Glomerular visceral epithelial cell (primary cell): Measurements from ENCODE around the gene WDSUB1.

Experiments used
- DNase-seq: peaks from one replicate; pipeline ENCODE4 v3.0.0-alpha.2; 2016; ENCODE audit errors: extremely low spot score

WDSUB1 gene

GRCh38 chr2:159225025-159226016 lies 61.2 kb downstream of the WDSUB1 start:
- DNase-seq, result no peak

DNA sequence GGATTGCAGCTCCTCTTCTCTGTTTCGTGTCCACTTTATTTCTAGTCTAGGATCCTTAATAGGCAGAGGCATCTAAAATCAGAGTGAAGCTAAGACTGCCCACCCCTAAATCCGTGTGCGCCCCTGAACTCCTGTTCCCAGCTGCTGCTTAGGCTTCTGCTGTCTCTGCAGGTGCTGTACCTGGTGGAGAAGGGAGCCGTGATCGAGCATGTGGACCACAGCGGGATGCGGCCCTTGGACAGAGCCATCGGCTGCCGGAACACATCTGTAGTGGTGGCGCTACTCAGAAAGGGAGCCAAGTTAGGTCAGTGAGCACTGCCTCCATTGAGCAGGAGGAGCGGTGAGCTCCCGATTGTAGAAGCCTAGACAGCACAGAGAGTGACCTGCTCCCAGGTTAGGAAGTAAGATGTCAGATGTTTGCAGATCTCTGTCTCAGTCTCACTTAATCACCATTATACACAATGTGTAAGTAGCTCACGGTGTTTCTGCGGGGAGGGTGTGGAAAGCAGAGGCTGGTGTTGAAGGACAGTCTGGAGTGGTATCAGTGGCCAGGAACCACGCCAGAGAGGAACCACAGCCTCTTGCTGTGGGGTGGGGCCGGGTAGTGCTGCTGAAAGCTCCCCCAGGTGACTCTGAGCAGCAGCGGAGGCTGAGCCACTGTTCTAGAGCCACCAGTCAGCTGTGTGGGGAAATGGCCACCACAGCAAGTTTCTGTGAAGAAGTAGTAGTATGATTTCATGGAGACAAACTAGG lies 62.3 kb downstream of the WDSUB1 start:
- DNase-seq, result no peak

- DNase-seq, result no peak
These were observed 67.0 kb downstream of the WDSUB1 start for GRCh38 chr2:159219394-159219998.

GRCh38 chr2:159218389-159218788 lies 68.1 kb downstream of the WDSUB1 start:
- DNase-seq, result no peak

GRCh38 chr2:159217676-159218075 lies 68.8 kb downstream of the WDSUB1 start:
- no peak for DNase-seq

DNA sequence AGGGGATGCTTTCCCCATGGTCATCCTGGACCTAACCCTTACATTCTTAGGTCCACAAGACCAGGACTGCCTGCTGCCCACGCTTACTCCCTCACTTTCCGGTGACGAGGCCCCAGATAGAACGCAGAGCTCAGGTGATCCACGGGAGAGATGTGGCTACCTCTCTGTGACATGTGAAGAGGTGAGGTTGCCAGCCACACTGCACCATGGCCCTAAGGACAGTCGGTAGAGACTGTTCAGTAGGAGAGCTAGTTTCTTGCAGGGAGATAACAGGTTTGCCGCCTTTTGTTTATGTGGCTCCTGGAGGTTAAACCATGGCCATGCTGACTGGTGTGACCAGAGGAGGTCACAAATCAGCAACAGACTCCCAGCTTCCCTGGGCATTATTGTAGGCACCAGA lies 71.4 kb downstream of the WDSUB1 start:
- DNase-seq, result no peak

- no peak for DNase-seq
These were observed 72.1 kb downstream of the WDSUB1 start for GRCh38 chr2:159214325-159214865.

GRCh38 chr2:159213296-159213695 lies 73.2 kb downstream of the WDSUB1 start:
- no peak for DNase-seq

- DNase-seq, result no peak
These were observed 74.8 kb downstream of the WDSUB1 start for GRCh38 chr2:159211447-159212396.

DNA sequence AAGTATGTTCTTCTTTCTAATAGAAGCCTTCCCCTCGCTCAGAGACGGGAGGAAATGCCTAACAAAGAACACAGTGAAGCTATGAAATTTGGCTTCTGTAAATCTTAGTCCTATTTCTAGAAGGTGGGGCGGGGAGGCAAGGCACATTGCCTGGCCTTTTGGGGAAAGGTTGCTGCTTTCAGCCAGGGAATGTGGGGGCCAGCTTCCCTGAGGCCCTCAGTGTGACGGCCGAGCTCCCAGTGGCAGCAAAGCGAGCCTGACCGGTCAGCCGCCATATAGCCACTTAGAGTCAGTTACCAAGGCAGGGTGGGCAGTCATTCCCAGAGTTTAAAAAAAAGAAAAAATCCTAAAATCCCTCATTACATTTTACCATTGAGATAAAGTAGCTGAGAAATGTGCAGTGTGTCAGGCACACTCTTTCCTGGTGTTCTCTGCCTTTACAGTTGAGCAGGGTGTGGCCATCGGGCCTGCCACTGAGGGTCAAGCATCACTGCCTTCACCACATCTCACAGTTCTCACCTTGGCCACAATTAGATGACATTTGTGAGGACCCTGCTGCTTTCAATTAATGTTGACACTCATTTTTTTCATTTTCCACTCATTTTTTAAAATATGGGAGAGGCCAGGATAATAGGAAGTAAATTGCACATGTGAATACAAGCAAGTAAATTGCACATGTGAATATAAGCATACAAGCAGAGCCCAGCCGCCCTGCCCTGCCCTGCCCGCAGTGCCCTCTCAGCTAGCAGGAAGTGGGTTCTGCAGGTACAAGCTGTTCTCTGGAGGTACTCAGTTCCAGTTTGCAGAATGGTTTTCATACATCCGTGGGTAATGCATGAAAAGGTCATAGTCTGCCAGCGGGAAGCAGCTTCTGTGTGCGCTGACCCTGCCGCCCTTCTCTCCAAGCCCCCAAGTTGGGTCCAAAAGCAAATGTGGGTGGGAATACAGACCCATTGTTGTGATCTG lies 76.9 kb downstream of the WDSUB1 start:
- no peak for DNase-seq

DNA sequence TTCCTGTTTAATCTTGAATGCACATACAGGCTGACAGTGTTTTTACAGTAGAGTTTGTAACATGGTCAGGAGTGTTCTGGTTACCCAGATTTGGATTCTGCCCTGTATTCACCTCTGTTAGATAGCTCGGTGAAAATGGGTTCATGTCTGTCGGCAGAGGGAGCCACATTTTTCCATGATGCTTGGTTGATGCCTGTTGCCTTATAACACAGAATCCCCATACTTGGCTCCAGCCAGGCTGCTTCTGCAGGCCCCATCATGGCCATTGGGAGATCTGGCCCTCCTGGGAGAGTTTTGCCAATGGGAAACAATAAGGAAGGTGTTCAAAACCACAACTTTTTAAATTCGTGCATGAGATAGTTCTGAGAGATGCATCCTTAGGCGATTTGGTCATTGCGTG lies 78.1 kb downstream of the WDSUB1 start:
- no peak for DNase-seq

DNA sequence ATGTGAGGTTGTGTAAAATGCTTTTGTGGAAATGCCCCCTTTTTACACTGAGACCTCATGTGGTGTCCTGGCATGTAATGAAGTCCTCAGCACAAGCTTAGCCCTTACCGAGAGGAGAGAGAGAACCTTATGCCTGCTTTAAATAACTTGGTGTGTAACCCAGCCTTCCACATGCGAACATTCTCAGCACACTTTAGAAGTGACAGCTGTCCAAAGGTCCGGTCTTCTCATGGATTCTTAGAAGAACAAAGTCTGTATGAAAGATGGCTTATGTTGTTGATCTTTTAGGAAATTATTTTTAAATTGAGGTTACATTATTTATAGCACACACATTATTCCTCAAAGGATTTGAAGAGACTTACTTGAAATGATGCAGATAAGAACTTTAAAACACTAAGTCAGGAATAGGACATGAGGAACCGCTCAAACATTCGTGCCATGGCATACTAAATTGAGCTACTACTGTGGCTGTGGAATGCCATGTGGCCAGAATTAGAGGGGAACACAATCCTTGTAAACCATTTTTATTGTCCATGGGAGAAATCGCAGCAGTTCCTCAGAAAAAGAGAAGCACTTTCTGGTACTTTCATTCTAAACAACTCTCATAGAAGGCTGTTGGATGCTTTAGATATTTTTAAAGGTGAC lies 79.6 kb downstream of the WDSUB1 start:
- no peak for DNase-seq

- no peak for DNase-seq
These were observed 81.9 kb downstream of the WDSUB1 start for GRCh38 chr2:159204381-159205144.

DNA sequence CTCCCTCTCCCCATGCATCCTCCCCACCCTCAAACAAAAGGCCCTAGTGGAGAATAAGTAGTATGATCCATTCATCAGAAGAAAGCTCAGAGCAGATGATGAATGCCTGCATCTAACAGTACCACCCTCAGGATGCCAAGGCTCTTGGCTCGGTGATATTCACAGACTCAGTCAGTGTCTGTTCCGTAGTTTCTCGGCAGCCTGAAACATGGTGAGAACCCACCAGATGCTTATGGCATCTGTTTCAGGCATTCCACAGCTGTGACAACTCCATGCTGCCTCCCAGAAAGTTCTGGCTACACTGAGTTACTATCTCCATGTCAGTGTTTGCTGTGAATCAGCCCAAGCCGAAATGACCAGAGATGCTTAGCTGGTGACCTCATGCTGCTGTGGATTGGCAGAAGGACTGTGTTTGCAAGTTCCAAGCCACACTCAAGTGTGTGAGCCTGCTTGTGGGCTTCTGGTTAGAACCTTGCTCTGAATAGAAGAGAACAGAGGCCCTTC lies 83.9 kb downstream of the WDSUB1 start:
- peak; percentile 96 for DNase-seq

DNA sequence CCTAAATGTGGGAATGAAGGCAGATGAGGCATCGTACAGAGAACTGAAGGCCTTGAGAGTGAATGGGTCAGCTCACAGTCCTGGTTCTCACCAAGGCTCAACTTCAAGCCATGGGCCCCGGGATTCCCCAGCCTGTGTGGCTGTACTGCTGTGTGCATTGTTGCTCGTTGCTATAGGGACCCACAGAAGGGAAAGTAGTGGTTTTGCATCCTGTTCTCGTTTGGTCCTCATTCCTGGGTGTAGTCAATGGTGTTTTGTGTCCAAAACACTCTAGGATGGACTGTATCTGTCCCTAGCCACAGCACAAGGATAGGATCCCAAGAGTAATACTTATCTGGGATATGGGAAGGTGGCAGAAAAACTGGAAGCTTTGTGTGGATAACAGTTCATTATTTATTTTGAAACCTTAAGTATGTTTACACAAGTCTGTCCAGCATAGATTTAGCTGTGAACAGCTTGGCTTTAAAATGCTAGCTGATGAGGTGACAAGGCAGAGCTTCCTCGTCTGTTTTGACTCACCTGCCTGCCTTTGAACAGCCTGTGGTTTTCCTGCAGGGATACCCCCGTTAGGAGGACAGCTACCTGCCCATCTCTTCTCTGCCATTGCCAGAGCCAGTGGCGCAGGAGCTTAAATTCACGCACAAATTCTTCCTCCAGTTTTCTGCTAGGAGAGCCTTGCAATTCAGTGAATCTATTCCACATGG lies 85.0 kb downstream of the WDSUB1 start:
- peak; percentile 58 for DNase-seq

DNA sequence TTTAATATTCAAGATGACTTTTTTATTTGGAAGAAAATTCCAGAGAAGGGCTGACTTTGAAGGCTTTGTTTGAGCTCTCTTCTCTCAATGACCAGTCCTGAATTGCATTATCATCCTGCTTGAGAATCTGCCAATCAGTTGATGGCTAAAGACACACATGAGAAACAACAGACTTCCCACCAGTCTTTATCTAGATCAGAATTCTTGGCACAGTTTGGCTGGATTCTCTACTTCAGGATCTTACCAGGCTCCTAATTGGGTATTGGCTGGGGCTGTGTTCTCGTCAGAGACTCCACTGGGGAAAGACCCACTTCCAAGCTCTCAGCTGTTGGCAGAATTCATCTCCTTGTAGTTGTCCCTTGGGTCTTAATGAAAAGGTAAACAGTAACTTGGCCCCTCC lies 86.0 kb downstream of the WDSUB1 start:
- no peak for DNase-seq

DNA sequence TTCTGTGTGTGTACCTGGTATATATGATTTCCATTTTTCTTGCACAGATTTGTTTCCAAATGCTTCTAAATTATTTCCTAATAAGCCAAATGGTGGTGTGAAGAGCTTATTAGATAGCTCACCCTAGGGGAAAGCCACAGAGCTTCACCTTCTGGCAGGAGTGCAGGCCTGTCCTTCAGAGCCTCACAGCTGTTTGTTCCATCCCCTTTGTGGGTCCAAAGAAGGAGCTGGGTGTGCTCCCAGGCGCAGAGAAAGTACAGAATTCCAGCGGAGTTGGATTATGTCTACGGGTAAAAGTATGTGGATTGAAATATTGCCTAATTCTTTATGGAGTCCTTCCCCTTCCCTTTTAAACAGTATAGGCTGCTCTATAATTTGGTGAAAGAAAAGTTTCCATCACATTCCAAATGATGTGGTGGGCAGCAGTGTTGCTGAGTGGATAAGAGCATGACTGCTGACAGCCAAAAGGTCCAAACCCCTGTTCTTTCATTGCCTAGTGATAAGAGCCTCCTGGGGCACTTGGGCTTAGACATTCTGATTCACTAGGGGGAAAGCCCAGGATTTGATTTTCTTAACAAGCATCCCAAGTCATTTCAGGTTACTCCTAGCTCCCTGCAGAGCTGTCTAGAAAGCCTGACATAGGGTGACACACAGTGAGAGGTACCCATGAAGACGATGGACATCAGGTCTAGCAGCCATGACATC lies 86.6 kb downstream of the WDSUB1 start:
- DNase-seq, result no peak
